ENCODE data around the gene PCNX1.

- TF ChIP-seq EZH2 (IDR thresholded peaks at IDR 0.05; ENCODE audit: borderline replicate concordance, insufficient read depth, low read depth, low read length, poor library complexity, severe bottlenecking): no peak
- no peak for TF ChIP-seq CTCF (IDR thresholded peaks at IDR 0.05)
These were observed 142.3 kb downstream of the PCNX1 start for GRCh38 chr14:71049435-71050133.
